Choroid plexus epithelial cell (primary cell): Measurements from ENCODE around the gene ERMN.
A peak's percentile ranks its signal among the peaks of the same experiment; 100 is the strongest.

Experiments used
- DNase-seq: peaks from one replicate; pipeline ENCODE4 v3.0.0-alpha.2; 2010; ENCODE audit warnings: low read depth
- H3K4me3 ChIP-seq: 2 replicates; pipeline ENCODE4 v1.5.1; 2011; ENCODE audit warnings: low read depth, mild to moderate bottlenecking, control low read depth, low read length, moderate library complexity
- TF ChIP-seq, protein P1 (sequence below): conservative IDR thresholded peaks from 2 replicates; pipeline ENCODE4 v1.5.1; 2011; ENCODE audit warnings: low read depth, mild to moderate bottlenecking, control low read depth, inconsistent platforms, low read length, moderate library complexity

The ERMN gene

DNA sequence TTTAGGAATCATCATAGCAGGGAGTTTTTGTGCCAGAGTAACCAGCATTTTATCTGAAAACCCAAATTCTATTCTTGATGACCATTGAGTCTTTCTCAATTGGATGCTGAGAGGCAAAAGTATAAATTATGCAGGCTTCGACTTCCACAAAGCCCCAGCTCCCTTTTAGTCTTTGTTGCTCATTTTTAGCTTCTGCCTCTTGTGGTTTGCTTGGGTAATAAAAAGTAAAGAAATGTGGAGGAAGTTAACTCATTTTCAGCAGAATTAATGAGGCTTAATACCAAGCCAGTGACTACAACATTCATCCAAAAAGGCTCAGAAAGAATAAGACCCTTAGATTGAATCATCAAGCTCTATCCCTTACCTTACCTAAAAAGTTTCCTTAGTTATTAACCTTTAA, 18.6 kb downstream of the ERMN start:
- TF ChIP-seq, protein P1, sequence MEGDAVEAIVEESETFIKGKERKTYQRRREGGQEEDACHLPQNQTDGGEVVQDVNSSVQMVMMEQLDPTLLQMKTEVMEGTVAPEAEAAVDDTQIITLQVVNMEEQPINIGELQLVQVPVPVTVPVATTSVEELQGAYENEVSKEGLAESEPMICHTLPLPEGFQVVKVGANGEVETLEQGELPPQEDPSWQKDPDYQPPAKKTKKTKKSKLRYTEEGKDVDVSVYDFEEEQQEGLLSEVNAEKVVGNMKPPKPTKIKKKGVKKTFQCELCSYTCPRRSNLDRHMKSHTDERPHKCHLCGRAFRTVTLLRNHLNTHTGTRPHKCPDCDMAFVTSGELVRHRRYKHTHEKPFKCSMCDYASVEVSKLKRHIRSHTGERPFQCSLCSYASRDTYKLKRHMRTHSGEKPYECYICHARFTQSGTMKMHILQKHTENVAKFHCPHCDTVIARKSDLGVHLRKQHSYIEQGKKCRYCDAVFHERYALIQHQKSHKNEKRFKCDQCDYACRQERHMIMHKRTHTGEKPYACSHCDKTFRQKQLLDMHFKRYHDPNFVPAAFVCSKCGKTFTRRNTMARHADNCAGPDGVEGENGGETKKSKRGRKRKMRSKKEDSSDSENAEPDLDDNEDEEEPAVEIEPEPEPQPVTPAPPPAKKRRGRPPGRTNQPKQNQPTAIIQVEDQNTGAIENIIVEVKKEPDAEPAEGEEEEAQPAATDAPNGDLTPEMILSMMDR = peak; percentile 29
- no peak overlapping the region for H3K4me3 ChIP-seq
- no peak for DNase-seq

DNA sequence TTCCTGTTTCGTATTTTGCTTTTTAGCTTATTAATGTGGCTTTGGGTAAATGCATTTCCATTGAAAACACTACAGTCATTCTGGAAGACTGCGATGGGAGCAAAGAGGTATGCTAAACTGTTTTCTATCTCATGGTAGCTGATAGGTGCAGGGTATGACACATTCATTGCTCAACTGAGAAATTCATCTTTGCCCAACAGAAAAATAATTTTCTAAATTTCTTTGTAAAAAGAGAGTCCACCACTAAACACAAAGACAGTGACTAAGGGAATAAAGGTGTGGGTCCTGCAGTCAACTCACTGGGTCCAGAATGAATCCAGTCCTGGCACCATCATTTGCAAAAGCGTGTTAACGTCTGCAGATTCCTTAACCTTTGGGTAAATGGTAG, 19.9 kb downstream of the ERMN start:
- DNase-seq = no peak
- TF ChIP-seq, protein P1 = no peak
- H3K4me3 ChIP-seq = no peak overlapping the region

DNA sequence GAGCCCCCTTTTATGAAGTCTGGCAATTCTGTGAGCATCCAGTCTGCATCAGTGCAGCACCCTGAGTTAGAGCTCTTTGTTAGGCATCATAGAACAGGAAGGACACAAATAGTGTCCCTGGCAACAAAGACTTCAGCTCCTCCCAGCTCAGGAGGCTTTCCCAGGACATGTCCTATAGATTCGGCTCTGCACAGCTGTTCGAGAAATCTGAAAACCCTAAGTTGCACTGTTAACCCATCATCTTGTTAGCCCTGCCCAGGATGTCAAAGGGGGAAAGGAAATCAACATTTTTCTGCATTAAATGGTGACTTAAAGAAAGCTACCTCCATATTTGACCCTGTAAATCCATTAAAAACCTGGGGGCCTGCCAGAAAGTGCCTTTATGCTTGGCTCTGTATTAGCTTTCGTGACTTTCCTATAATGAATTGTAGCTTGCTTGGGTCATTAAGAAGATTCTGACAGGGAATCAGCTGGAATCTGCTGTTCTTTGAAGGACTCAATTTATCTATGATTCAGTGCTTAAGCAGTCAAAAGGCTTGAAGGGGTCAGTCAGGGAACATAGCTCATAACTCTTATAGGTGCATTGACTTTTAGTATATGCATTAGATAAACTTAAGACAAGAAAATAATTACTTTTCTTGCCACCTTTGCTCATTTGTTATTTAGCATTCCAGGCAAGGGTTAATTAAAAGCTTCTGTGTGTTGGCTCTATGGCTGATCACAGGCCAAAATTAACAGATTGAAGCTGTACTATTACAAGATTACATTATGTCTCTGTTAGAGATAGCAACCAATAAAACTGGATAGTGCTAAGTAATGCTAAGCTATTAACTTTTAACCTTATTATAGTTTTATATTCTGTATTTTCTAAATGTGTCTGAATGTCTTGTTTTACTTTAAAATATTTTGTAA, 20.6 kb downstream of the ERMN start:
- TF ChIP-seq, protein P1 = no peak
- no peak overlapping the region for H3K4me3 ChIP-seq

DNA sequence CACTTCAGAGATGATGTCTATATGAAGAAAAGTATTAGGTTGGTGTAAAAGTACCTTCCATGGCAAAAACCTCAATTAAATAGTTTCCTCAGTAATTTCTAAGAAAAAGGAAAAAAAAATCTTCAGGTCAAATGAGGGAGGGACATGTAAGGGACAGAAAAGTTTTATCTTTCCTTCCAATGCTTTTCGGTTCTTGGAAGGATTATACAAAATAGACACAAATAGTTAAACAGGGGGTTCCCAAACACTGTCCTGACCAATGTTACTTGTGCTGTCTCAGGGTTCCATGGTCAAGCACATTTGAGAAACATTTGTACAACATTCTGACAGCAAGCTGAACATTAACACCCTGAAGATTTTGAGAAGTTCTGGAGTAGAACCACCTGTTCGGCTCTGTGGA, 22.0 kb downstream of the ERMN start:
- no peak overlapping the region for H3K4me3 ChIP-seq
- no peak for DNase-seq
- TF ChIP-seq, protein P1 = no peak

More for the DNA sequence above, 20.6 kb downstream of the ERMN start:
- peak; percentile 13 for DNase-seq

DNA sequence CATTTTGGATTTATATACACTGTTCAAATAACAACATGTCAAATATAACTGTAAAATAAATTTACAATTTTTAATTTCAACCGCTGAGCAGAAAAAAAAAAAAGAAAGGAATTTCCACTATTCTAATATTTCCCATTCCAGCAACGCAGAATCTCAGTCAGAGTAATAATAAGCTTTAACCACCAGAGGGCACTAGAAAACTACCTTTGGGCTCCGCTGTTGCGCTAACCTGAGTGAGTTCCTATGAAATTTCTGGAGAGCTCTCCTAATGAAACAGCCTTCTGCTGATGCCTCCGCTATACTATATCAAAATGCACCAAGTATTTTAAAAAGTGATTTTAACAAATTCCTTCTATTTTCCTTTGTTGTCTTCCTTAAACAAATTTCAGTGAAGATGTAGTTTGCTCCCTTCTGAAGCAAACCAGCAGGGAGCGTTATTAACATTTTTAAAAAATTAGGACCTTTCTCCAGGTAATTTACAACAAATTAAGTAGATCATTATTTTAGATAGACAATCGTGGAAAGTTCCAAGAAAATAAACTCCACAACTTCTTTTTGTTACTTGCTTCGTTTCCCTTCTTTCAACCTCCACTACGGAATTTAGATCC, 23.0 kb downstream of the ERMN start:
- TF ChIP-seq, protein P1 = peak; percentile 82
- DNase-seq = peak; percentile 66
- H3K4me3 ChIP-seq = no peak overlapping the region

DNA sequence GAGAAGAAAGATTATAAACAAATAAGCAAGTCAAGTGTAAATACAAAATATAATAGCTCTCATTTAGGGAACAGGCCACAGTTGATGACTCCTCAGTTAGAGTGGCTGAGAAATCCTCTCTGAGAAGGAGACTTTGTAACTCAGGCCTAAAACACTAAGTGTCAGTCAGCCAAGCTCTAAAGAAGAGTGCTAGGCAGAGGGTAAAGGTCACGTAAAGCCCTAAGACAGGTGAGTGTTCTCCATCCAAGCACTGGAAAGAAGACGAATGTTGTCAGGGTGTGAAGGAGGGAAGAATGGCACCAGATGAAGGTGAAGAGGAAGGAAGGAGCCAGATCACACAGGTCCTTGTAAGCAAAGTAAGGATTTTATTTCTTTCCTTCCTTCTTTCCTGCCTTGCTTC, 24.3 kb downstream of the ERMN start:
- no peak for DNase-seq
- TF ChIP-seq, protein P1 = no peak
- H3K4me3 ChIP-seq = no peak overlapping the region
